Left ventricle myocardium inferior (tissue), 1 donor: ENCODE measurements around the gene WBP1L. TPM values are rescaled to one million over a fixed set of nuclear protein-coding genes. Genes with fewer than 3 reads are reported as not detected.
"Not testable (repeated sequence)": the region's sequence is repeated elsewhere in the genome, so short reads cannot be mapped to it uniquely, and the experiment has no call there.

Source experiments
- DNase-seq: peaks from one replicate; pipeline ENCODE4 v3.0.0-alpha.2; 2020
- H3K27ac ChIP-seq: fragments of 200-600 bp; replicated peaks from 2 replicates; pipeline ENCODE4 v1.8.0; 2021
- H3K27me3 ChIP-seq: fragments of 200-600 bp; 2 replicates; pipeline ENCODE4 v1.8.0; 2021; ENCODE audit warnings: low read depth
- H3K36me3 ChIP-seq: fragments of 200-600 bp; 2 replicates; pipeline ENCODE4 v1.8.0; 2021
- H3K4me1 ChIP-seq: fragments of 200-600 bp; 2 replicates; pipeline ENCODE4 v1.8.0; 2021
- H3K4me3 ChIP-seq: fragments of 200-600 bp; 2 replicates; pipeline ENCODE4 v1.8.0; 2021; ENCODE audit warnings: mild to moderate bottlenecking, moderate library complexity
- H3K9me3 ChIP-seq: fragments of 200-600 bp; replicated peaks from 2 replicates; pipeline ENCODE4 v1.8.0; 2021
- intact Hi-C: fragments of 100-400 bp; cut with micrococcal nuclease; formaldehyde crosslinking; loops from one replicate; pipeline ENCODE4 v1.11.0; 2022
- total RNA-seq: library from RNA; stranded (reverse); fragmentation: NEBNext Ultra II Directional; extraction: Animal tissue kit (Norgen Biotek cat#: 25700); gene quantifications from one replicate; pipeline ENCODE4 v1.2.1, GENCODE V29; 2021
- TF ChIP-seq, protein P1 (sequence below): fragments of 200-600 bp; IDR thresholded peaks from 2 replicates; pipeline ENCODE4 v1.8.0; 2021; ENCODE audit warnings: antibody characterized with exemption, mild to moderate bottlenecking, borderline replicate concordance
- donor health status: DM: no; HTN: yes; CAD: no; lungs with severe emphysema.

Gene WBP1L
- total RNA-seq, 1 donor from 2014 or later: 22.6 TPM

- intact Hi-C loops: loop anchor here (10.0 kb wide), 1 partner anchor 47 kb away; no protein-coding TSS in a partner anchor
- no peaks in the 10 kb centered on the region for H3K9me3 ChIP-seq
- H3K4me3 ChIP-seq: no peak overlapping the region
- no peaks in the 10 kb centered on the region for H3K27me3 ChIP-seq
- TF ChIP-seq, protein P1, sequence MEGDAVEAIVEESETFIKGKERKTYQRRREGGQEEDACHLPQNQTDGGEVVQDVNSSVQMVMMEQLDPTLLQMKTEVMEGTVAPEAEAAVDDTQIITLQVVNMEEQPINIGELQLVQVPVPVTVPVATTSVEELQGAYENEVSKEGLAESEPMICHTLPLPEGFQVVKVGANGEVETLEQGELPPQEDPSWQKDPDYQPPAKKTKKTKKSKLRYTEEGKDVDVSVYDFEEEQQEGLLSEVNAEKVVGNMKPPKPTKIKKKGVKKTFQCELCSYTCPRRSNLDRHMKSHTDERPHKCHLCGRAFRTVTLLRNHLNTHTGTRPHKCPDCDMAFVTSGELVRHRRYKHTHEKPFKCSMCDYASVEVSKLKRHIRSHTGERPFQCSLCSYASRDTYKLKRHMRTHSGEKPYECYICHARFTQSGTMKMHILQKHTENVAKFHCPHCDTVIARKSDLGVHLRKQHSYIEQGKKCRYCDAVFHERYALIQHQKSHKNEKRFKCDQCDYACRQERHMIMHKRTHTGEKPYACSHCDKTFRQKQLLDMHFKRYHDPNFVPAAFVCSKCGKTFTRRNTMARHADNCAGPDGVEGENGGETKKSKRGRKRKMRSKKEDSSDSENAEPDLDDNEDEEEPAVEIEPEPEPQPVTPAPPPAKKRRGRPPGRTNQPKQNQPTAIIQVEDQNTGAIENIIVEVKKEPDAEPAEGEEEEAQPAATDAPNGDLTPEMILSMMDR: no peak
- H3K36me3 ChIP-seq: no peaks in the 10 kb centered on the region
- DNase-seq: no peak
- H3K4me1 ChIP-seq: peaks cover 57% of the 10 kb centered on the region
- no peak overlapping the region for H3K27ac ChIP-seq
Measured at GRCh38 chr10:102757323-102757722, 13.6 kb downstream of the WBP1L start.

- Histone ChIP-seq H3K36me3 (no peaks in the 10 kb centered on the region), H3K27ac (peak overlapping the region; percentile 71), H3K4me1 (peaks cover 57% of the 10 kb centered on the region), H3K4me3 (peak overlapping the region; percentile 17), H3K27me3 (no peaks in the 10 kb centered on the region), H3K9me3 (no peaks in the 10 kb centered on the region)
- no peak for DNase-seq
- intact Hi-C loops: loop anchor here (10.0 kb wide), 1 partner anchor 46 kb away; no protein-coding TSS in a partner anchor
- TF ChIP-seq, protein P1: no peak
Measured at GRCh38 chr10:102758240-102758932, 14.6 kb downstream of the WBP1L start.

DNA sequence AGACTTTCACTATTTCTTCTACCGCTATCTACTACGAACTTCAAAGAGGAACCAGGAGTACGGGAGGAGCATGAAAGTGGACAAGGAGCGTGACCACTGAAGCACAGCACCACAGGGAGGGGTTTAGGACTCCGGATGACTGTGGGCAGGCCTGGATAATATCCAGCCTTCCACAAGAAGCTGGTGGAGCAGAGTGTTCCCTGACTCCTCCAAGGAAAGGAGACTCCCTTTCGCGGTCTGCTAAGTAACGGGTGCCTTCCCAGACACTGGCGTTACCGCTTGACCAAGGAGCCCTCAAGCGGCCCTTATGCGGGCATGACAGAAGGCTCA is 15.2 kb downstream of the WBP1L start:
- H3K4me3 ChIP-seq: peak overlapping the region; percentile 17
- H3K27me3 ChIP-seq, DNase-seq: not testable (repeated sequence)

DNA sequence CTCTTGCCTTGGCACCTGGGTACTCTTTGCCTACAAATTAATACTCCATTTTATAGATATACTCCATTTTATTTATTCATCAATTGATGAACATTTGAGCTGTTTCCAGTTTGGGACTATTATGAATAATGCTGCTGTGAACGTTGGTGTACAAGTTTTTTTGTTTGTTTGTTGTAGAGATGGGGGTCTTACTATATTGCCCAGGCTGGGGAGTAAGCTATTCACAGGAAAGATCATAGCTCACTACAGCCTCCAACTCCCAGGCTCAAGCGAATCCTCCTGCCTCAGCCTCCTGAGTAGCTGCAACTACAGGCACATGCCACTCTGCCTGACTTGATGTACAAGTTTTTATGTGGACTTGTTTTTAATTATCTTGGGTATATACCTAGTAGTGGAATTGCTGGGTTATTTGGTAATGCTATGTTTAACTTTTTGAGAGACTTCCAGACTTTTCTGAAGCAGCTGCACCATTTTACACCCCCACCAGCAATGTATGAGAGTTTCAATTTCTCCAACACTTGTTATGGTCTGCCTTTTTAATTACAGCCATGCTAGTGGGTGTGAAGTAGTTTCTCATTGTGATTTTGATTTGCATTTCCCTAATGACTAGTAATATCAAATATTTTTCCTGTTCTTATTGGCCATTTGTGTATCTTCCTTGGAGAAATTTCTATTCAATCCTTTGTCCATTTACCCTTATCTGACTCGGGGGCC is 15.9 kb downstream of the WBP1L start:
- no peak for DNase-seq
- TF ChIP-seq, protein P1: no peak
- Histone ChIP-seq H3K4me1 (peaks cover 56% of the 10 kb centered on the region), H3K36me3 (no peaks in the 10 kb centered on the region), H3K27me3 (no peaks in the 10 kb centered on the region), H3K27ac (peak overlapping the region; percentile 71), H3K9me3 (no peaks in the 10 kb centered on the region), H3K4me3 (no peak overlapping the region)
- intact Hi-C loops: loop anchor here (10.0 kb wide), 1 partner anchor 45 kb away; no protein-coding TSS in a partner anchor

More for the DNA sequence above, 15.2 kb downstream of the WBP1L start:
- intact Hi-C loops: loop anchor here (10.0 kb wide), 1 partner anchor 46 kb away; no protein-coding TSS in a partner anchor
- H3K4me1 ChIP-seq: peaks cover 55% of the 10 kb centered on the region
- peak overlapping the region; percentile 71 for H3K27ac ChIP-seq
- not testable (repeated sequence) for H3K36me3 ChIP-seq, H3K9me3 ChIP-seq

GRCh38 chr10:102761981-102762380 is 18.2 kb downstream of the WBP1L start:
- TF ChIP-seq, protein P1: no peak
- Histone ChIP-seq H3K4me3 (peak overlapping the region; percentile 27), H3K4me1 (peaks cover 78% of the 10 kb centered on the region), H3K27me3 (no peaks in the 10 kb centered on the region), H3K27ac (peak overlapping the region; percentile 75), H3K9me3 (no peaks in the 10 kb centered on the region), H3K36me3 (peaks cover 5% of the 10 kb centered on the region)
- intact Hi-C loops: no loop called here
- DNase-seq: no peak
